NCI-H510A (cell line): ENCODE data around the gene STRADA.

Experiments
- DNase-seq: peaks from one replicate; lab custom pipeline; 2025; lab: John Stamatoyannopoulos, UW

STRADA gene, protein sequence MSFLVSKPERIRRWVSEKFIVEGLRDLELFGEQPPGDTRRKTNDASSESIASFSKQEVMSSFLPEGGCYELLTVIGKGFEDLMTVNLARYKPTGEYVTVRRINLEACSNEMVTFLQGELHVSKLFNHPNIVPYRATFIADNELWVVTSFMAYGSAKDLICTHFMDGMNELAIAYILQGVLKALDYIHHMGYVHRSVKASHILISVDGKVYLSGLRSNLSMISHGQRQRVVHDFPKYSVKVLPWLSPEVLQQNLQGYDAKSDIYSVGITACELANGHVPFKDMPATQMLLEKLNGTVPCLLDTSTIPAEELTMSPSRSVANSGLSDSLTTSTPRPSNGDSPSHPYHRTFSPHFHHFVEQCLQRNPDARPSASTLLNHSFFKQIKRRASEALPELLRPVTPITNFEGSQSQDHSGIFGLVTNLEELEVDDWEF

DNA sequence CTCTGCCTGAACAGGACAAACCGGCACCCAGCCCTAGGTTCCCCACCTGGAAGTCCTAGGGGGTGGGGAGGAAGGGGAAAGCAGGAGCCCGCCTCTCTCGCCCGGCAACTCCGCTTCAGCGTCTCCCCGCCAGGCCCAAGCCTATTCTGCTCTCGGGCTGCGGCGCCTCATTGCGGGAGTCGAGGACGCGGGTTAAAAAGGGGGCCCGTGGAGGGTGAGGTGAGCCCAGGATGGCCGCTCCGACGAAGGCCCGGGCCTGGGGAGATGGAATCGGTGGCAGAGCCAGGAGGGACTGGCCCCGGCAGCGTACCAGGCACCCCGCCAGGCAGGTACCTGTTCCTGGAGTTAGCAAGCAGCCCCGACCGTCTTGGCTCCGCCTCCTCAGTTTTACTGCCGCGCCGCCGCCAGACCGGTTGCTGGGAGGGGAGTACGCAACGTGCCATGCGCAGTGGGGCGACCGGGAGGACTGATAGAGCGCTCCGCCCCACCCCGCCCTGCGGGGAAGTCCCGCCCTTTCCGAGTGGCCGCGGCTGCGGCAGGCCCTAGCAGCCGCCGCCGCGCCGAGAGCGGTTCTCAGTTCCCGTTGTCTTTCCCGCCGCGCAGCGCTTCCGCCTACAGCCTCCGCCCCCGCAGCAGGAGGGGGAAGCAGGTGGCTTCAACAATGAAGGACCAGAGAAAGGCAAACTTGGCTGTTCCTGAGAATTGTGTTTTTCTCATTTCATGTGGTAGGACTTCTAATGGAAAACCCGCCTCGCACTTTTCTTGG lies at the start of gene STRADA:
STRADA (minus strand) TSS at position 392 of the 766 bp plus-strand sequence. CDS start 13,430 bp downstream, outside the sequence.
- DNase-seq, result peak; percentile 98

DNA sequence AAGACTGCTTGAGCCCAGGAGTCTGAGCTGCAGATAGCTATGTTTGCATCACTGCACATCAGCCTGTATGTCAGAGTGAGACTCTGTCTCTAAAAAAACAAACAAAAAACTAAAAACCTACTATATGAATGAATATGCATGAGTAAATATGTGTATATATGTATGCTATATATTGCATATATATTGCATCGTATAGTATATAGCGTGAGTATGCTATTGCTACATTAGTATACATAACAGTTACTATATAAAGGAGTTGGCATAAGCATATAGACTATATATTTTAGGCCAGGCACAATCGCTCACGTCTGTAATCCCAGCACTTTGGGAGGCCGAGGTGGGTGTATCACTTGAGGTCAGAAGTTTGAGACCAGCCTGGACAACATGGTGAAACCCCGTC lies 48.5 kb upstream of the STRADA start:
- DNase-seq, result no peak

DNA sequence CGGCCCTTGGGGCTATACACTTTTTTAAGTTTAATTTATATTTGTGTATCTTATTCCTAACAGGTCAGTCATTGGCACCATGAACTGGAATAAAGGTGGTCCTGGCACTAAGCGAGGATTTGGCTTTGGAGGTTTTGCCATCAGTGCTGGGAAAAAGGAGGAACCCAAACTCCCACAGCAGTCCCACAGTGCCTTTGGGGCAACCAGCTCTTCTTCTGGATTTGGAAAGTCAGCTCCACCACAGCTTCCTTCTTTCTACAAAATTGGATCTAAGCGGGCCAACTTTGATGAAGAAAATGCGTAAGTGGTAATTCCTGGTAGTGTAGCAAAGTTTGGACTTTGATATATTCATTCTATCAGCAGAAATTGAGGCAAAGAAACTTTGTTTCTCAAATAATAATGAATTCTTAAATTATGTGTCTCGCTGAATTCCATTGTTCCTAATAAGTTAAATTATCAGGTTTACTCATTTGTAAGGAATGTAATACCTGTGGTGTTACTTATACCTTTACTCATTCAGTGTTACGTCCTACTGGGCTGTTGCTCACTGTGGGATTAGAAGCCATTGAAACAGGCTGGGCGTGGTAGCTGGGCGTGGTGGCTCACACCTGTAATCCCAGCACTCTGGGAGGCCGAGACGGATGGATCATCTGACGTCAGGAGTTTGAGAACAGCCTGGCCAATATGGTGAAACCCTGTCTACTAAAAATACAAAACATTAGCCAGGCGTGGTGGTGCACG lies 45.5 kb upstream of the STRADA start:
- DNase-seq, result no peak

DNA sequence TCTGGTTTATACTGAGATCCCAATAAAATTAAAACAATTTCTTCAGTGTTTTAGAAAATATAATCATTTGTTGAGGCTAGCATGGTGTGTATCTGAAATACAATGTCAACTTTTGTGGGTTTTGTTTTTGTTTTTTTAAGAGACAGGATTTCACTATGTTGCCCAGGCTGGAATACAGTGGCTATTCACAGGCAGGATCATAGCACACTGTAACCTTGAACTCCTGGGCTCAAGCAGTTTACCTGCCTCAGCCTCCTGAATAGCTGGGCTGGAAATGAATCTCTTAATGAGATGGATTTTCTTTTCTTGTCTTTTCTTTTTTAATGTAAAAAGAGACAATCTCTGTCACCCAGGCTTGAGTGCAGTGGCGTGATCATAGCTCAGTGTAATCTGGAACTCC lies 44.5 kb upstream of the STRADA start:
- DNase-seq, result no peak

DNA sequence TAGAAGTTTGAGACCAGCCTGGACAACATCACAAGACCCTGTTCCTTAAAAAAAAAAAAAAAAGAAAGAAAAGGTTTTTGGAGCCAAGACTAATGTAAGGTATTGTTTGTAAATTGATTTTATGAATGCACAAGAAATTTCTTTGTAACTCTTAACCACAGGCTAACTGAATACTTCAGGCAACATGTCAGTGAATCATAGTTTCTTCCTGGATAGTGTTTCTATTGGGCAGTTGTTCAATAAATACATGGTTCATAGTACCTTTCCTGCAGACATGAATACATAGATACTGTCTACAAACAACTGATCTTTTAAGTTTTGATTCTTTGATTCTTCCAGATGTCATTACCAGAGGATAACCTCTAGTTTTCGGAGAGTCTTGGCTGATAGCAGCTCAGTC lies 44.0 kb upstream of the STRADA start:
- no peak for DNase-seq

DNA sequence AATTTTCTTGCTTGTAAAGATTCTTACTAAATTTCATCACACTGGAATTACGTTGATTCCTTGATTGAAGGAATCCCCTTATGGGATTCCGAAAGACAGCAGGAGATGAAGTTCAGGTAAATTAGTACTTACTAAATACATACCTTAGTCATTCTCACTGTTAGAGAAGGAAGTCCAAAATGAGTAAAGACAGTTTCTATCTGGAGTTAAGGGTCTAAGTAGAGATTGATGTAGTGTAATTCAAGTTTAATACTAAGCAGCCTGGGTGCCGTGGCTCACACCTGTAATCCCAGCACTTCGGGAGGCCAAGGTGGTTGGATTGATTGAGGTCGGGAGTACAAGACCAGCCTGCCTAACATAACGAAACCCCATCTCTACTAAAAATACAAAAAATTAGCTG lies 41.9 kb upstream of the STRADA start:
- no peak for DNase-seq

DNA sequence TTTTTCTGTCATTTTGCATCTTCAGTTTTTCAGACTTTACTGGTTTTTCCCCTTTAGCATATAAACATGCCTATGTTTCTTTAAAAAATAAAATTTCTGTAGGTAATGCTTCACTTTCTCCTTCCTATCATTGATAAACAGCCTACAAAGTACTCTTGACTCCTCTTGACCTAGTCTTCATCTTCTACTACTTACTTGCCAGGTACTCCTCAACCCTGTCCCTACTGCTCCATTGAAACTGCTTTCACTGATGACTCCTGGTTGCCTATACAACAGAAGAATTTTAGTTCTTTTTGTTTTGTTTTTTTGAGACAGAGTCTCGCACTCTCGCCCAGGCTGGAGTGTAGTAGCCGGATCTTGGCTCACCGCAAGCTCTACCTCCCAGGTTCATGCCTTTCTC lies 39.3 kb upstream of the STRADA start:
- DNase-seq, result no peak

DNA sequence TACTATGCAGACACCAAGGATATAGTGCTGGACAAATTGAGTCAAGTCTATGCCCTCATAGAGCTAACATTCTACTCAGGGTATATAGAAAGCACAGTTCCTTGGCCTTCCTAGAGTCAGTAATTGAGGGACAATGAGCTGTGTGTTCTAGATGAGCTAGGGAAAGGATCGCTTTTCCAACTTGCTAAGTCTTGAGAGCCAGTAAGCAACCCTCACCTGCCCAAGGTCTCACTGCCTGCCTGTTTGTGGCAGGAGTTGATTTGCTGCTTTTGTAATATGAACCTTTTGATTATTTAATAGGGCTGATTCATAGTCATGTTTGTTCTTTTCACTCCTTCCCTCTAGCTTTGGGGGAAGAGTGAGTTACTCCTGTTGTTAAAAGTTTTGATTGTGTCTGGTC lies 38.9 kb upstream of the STRADA start:
- DNase-seq, result peak; percentile 23

DNA sequence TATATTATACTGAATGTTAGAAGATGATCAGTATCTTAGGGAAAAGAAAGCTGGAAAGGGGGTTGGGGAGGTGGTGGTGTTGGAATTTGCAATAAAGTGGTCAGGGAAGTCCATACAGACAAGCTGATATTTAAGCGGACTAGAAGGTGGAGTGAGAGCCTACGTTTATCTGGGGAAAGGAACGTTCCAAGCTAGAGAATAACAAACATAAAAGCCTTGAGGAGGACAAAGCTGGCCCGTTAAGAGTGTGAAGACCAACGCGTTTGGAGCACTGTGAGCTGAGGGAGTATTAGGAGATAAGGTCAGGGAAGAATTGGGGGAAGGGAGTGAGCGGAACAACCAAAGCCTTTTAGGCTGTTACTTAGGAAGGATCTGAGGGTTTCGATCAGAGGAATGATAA lies 33.8 kb upstream of the STRADA start:
- no peak for DNase-seq

DNA sequence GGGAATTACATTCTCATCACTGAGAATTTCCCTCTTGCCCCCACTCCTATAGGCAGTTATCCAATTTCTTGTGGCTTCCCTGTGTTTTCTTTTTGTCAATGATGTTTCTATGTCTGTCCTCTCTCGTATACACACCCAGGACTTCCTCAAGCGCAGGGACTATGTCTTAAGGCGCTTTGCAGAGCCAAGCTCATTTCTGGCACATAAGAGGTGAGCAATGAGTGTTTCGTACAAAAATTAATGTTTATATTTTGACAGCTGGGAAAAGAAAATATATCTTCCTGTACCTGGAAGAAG lies 33.3 kb upstream of the STRADA start:
- DNase-seq, result no peak

DNA sequence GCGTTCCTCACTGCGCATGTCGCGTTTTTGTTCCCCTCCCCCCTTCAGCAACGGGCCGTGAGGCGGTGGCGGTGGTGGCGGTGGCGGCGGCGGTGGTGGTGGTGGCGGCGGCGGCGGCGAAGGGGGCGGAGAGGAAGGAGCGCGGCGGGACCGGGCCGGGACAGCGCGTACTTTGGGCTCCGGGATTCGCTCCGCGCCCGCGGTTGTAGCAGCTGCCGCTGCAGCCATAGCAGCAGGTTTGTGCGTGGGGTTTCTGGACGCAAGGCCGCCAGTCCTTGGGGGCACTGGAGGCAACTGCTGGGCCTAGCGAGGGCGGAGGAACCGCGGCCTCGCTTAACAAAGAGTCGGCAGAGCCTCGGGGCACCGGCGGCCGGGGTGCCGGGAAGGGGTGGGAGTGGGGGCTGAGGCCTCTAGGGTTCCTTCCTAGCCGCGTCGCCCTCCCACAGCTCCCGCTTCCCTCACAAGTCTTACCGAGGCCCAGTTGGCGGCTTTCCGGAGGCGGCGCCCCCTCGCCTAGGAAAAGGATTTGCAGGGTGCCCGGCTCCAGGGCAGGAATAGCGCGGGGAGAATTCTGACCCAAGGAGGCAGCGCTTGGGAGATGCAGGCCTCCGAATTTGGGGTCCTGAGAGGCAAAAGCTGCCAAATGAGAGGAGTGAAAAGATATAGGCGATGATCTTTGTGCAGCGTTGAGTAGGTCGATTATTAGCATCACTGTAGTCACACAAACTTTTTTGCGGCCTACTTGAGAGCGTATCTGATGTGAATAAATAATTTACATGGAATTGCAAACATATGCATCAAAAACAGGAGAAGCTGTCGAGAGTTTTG lies 32.8 kb upstream of the STRADA start, which contains the start of gene DDX42:
DDX42 (plus strand) TSS at position 30 of the 828 bp plus-strand sequence. CDS start 12,880 bp downstream, outside the sequence.
- peak; percentile 29 for DNase-seq

DNA sequence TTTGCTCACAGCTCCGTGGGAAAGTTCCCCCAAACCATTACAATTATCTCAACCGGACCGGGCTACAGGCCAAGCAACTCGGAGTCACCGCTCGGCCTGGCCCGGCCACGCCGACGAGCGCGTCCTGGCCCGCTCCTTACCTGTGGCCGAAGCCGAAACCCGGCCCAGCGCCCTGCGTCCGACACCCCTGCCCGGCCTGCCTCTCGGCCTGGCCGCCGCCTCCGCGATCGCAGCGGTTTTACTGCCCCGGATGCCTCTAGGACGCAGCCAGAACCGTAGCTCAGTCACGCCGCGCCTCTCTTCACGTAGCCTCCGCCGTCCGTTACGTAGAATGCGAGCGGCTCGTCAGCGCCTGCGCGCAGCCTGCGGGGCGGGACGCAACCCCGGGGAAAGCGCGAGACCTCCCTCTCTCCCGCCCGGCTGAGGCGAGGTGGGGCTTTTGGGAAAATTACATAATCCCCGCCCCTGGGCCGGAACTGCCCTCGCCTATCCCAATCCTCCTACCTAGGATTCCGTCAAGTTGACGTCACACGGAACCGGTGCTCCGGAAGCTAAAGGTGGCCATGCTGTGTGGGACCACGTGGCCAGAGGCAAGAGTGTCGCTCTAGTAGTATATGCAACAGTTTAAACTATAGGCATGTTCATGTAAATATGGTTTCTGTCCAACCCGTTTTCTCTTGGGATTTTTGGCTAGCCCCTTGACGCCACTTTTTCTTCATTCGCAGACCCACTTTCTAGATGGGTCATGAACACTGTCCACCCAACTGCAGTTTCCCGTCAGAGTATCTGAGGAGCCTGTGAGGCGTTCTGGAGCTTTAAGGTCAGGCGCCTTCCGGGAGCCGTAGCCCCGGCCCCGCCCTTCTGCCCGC lies 31.9 kb upstream of the STRADA start, which contains the start of gene CCDC47:
CCDC47 (minus strand) TSS at position 326 of the 869 bp plus-strand sequence. CDS start 7,422 bp downstream, outside the sequence.
- DNase-seq, result peak; percentile 99

DNA sequence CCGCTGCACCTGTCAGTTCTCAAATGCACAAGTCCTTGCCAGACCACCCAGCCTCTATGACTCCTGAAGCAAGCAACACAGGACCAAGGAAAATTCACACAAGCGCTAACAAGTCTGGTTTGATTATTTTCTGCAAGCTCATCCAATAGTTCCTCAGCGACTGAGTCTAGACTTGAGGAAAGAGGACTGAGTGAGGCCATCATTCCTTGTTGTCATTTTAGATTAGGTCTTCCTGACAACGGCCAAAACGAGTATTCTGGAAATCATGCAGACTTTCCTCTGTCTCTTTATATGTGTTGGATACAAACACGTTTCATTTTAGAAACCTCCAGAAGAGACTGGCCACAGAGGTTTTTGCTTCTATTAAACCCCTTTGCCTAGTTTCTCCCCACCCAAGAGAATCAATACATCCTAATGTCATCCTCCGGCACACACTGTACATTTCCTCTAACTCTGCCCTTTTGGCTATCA lies 31.2 kb upstream of the STRADA start:
- no peak for DNase-seq

DNA sequence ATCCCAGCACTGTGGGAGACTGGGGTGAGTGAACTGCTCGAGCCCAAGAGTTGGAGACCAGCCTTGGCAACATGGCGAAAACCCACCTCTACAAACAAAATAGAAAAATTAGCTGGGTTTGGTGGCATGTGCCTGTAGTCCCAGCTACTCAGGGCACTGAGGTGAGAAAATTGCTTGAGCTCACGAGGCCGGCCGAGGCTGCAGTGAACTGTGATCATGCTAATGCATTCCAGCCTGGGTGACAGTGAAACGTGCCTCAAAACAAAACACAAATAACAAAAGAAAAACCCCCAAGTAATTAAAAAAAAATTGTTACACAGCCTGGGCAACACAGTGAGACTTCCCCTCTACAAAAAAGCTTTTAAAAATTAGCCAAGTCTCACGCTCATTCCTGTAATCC lies 26.8 kb upstream of the STRADA start:
- DNase-seq, result no peak

DNA sequence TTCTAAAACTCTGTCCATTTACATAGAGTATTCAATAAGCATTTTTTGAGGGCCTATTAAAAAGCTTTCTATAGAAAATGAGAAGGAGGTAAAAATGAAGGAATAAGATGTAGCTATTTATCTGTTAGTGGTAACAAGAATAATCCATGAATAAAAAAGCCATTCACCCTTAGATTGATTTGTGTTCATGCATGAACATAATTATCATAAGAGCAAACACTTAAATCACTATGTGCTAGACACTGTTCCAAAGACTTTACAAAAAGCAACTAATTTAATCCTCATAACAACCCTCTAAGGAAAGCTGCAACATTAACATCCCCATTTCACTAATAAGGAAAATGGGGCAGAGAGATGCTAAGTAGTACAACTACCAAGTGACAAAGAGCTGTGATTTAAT lies 25.2 kb upstream of the STRADA start:
- no peak for DNase-seq

DNA sequence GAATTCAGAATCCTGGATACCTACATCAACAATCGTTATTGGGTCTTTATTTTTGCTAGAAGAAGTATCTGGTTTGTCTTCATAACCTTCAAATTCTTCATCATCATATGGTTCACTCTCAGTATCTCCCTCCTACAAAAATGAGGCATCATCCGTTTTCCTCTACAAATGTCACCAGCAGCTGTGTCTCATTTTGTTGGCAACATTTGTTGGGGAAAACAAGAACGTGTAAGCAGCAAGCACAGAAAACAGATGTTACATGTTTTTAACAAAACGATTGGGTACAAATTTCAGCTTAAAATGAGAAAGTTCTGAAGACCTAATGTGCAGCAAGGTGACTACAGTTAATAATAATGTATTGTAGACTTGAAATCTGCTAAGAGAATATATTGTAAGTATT lies 23.1 kb upstream of the STRADA start:
- DNase-seq, result no peak

DNA sequence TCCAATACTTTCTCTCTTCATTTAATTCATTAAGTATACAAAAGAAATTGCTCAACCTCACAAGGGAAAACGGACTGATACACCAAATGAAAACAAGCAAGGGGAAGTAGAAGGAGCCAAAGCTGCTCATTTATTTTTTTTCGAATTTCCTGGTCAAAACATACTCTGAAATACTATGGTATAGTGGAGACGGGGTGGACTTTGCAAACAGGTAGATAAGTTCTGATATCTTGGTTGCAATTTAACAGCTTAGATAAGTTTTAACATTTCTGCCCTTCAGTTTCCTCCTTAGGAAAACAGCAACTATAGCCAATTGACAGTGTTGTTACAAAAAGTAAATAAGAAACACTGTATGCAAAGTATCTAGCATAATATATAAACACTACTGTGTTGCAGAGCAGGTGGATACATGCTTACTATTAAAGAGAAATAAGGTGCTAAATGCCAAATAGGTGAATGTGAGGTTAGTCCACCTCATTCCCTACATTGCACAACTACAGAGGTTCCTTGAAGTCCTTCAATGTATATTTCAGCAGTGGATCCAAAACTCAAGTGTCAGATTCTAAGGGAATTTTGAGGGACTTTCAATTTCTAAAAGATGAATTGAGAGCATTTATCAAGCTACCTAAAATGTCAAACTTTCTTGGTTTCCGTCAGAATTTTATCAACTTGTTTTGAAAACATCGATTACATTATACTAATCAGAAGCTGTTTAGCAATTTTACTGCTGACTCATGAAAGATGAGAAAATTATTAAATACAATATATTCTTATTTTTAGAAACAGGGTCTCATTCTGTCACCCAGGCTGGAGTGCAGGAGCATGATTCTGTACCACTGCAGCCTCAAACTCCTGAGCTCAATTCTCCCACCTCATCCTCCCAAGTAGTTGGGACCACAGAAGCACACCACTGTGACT lies 20.8 kb upstream of the STRADA start:
- no peak for DNase-seq

DNA sequence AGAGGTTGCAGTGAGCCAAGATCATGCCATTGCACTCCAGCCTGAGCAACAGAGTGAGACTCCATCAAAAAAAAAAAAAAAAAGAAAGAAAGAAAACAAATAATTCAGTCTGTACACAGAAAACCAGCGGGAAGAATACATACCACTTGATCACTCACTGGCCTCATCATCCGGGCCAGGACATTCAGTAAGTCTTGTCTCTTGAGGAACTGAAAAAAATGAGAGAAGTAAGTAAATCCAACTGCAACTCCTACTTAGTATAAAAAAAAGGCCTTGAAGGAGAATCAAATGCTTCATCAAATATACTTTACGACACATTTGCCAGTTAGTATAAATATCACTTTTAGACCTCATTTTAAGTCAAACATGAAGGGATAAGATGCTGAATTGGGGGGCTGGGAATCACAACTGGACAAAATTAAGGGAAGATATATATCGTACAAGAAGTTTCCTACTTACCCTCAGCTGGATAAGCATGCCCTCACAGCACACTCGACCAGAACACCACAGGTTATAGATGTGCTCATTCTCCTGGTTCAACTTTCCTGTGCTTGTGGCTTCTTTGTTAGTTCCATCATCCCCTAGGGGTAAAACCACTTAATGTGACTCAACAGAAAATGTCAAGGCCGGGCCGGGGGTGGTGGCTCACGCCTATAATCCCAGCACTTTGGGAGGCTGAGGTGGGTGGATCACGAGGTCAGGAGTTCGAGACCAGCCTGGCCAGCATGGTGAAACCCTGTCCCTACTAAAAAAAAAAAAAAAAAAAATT lies 19.4 kb upstream of the STRADA start:
- no peak for DNase-seq

DNA sequence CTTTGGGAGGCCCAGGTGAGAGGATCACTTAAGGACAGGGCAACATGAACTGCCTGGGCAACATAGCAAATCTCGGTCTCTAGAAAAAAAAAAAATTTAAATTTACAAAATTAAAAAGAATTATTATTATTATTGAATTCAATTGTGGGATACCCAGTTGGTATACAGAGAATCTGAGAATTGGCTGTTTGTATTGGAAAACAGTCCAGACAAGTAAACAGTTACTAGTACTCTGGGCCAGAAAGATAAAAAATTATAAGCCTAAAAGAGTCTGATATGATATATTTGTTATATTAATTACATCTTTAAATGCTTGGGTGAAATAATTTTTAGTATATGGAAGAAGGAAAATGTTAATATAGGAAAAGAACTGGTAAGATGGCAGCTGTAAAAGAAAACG lies 16.8 kb upstream of the STRADA start:
- no peak for DNase-seq
